Calu3 (cell line): ENCODE results near the gene NRCAM. TPM values are rescaled to one million over a fixed set of nuclear protein-coding genes. Genes with fewer than 3 reads are reported as not detected.
"Not testable (repeated sequence)": the region's sequence is repeated elsewhere in the genome, so short reads cannot be mapped to it uniquely, and the experiment has no call there.

ENCODE experiments used
- Bru-seq: library from RNA; stranded (reverse); fragments of 400-500 nt; gene quantifications from one replicate; lab custom pipeline; 2021; lab: Mats Ljungman, UMichigan
- BruChase-seq, 2 experiments: library from RNA; stranded (reverse); fragments of 400-500 nt; gene quantifications; one replicate each; lab custom pipeline; 2021; lab: Mats Ljungman, UMichigan
- BruUV-seq: library from RNA; stranded (reverse); fragments of 400-500 nt; replicated peaks from 2 replicates; lab custom pipeline; 2021; lab: Mats Ljungman, UMichigan
- CTCF ChIA-PET: fragments of 300-600 bp; sonication (Branson Sonifier 250); formaldehyde crosslinking; loops from one replicate; lab custom pipeline; 2022; ENCODE audit warnings: antibody characterized with exemption; lab: Charles Lee
- DNase-seq: peaks from one replicate; pipeline ENCODE4 v3.0.0; 2022
- H3K27ac Mint-ChIP-seq: one replicate; pipeline ENCODE4 v1.8.0; 2022; ENCODE audit warnings: mixed read lengths; ENCODE audit not compliant: unreplicated experiment
- H3K27me3 Mint-ChIP-seq: one replicate; pipeline ENCODE4 v1.8.0; 2022; ENCODE audit warnings: mixed read lengths; ENCODE audit not compliant: unreplicated experiment
- H3K36me3 Mint-ChIP-seq: one replicate; pipeline ENCODE4 v1.8.0; 2022; ENCODE audit warnings: mild to moderate bottlenecking, moderate library complexity, mixed read lengths; ENCODE audit not compliant: insufficient read depth, unreplicated experiment
- H3K4me1 Mint-ChIP-seq: one replicate; pipeline ENCODE4 v1.8.0; 2022; ENCODE audit warnings: mild to moderate bottlenecking, low read depth, mixed read lengths; ENCODE audit not compliant: unreplicated experiment
- H3K4me3 Mint-ChIP-seq: one replicate; pipeline ENCODE4 v1.8.0; 2022; ENCODE audit warnings: mild to moderate bottlenecking, low read depth, moderate library complexity, mixed read lengths; ENCODE audit not compliant: unreplicated experiment
- H3K9me3 Mint-ChIP-seq: one replicate; pipeline ENCODE4 v1.8.0; 2022; ENCODE audit warnings: low read depth, mixed read lengths; ENCODE audit not compliant: unreplicated experiment
- intact Hi-C: fragments of 100-400 bp; cut with micrococcal nuclease; formaldehyde crosslinking; loops from one replicate; pipeline ENCODE4 v1.10.0; 2022; ENCODE audit not compliant: unreplicated experiment
- long read RNA-seq: library from polyadenylated mRNA; stranded (forward); transcript quantifications from one replicate; pipeline ENCODE4 v2.0.0, GENCODE V29; 2022
- total RNA-seq: library from RNA; stranded (reverse); gene quantifications from 2 replicates; pipeline ENCODE4 v1.2.3, GENCODE V29; 2022
- TF ChIP-seq, protein P1 (sequence below): fragments of 200-600 bp; IDR thresholded peaks from one replicate; pipeline ENCODE4 v1.8.0; 2022; ENCODE audit warnings: antibody characterized with exemption; ENCODE audit not compliant: unreplicated experiment

Gene NRCAM
- total RNA-seq (11.1 and 15.0 TPM in 2 replicates), Bru-seq, nascent RNA (percentile 54 among the genes with signal in this experiment), BruChase-seq, experiment 1, labeled RNA remaining after a 6-hour chase (percentile 47 among the genes with signal in this experiment), BruChase-seq, experiment 2, labeled RNA remaining after a 2-hour chase (percentile 48 among the genes with signal in this experiment)
- long read RNA-seq, partial matches to known transcripts: 1 of 5 reads
- long read RNA-seq, other reads (novel, unspliced or antisense): 4 of 5 reads

DNA sequence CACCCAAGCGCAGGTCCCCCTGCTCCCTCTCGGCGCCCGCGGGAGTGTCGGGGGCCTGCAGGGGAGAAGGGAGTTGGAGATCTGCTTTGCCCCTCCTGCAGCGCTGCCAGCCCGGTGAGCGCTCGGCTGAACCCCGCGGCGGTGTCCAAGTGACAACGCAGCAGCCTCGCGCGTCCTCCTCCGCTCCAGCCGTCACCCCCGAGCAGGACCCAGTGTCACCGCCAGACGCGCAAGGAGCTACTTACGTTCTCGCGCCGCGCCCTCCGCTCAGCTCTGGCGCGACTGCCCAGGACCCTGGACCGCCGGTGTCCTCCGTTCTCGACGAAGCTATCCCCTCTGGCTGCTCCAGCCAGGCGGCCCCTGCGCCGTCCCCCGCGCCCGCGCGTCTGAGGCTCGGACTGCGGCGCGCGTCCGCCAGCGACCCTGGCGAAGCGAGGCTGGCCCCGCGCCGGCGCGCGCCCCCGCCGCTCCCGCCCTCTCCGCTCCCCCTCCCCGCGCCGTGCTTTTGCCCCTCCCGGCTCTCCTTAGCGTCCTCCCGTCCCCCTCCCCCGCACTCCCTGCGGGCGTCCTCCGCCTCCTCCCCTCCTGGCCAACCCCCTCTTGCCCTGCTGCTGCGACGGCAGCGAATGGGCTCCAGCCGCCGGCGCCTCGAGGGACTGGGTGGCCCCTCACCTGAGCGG, at the start of gene NRCAM:
TSS of gene NRCAM (minus strand) at position 439 of the 680 bp plus-strand sequence. CDS start 216,372 bp downstream, outside the sequence.
- intact Hi-C loops: no loop called here

DNA sequence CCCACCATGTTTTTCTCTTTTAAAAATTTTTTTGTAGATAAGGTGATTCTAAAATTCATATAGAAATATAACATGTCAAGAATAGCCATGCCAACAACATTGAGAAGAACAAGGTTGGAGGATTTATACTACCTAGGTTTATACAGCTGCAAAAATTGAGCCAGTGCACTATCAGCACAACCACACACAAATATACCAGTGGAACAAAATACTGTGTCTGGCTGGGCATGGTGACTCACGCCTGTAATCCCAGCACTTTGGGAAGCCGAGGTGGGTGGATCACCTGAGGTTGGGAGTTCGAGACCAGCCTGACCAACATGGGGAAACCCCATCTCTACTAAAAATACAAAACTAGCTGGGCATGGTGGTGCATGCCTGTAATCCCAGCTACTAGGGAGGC, 48.3 kb upstream of the NRCAM start:
- H3K36me3 Mint-ChIP-seq, H3K9me3 Mint-ChIP-seq, H3K27me3 Mint-ChIP-seq, H3K4me3 Mint-ChIP-seq, CTCF ChIA-PET, DNase-seq, intact Hi-C loops, H3K27ac Mint-ChIP-seq, BruUV-seq, H3K4me1 Mint-ChIP-seq: not testable (repeated sequence)

More for the DNA sequence above, at the start of gene NRCAM:
- Mint-ChIP-seq H3K4me1 (peaks cover 15% of the 10 kb centered on the region), H3K27me3 (peaks cover 20% of the 10 kb centered on the region), H3K9me3 (no peaks in the 10 kb centered on the region), H3K36me3 (peaks cover 16% of the 10 kb centered on the region), H3K27ac (no peak within 1 kb of the TSS), H3K4me3 (peak within 1 kb of the TSS; percentile 77)
- CTCF ChIA-PET: no interaction called here
- no TSS peak for BruUV-seq
- DNase-seq: peak; percentile 64
- TF ChIP-seq, protein P1, sequence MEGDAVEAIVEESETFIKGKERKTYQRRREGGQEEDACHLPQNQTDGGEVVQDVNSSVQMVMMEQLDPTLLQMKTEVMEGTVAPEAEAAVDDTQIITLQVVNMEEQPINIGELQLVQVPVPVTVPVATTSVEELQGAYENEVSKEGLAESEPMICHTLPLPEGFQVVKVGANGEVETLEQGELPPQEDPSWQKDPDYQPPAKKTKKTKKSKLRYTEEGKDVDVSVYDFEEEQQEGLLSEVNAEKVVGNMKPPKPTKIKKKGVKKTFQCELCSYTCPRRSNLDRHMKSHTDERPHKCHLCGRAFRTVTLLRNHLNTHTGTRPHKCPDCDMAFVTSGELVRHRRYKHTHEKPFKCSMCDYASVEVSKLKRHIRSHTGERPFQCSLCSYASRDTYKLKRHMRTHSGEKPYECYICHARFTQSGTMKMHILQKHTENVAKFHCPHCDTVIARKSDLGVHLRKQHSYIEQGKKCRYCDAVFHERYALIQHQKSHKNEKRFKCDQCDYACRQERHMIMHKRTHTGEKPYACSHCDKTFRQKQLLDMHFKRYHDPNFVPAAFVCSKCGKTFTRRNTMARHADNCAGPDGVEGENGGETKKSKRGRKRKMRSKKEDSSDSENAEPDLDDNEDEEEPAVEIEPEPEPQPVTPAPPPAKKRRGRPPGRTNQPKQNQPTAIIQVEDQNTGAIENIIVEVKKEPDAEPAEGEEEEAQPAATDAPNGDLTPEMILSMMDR: no peak

DNA sequence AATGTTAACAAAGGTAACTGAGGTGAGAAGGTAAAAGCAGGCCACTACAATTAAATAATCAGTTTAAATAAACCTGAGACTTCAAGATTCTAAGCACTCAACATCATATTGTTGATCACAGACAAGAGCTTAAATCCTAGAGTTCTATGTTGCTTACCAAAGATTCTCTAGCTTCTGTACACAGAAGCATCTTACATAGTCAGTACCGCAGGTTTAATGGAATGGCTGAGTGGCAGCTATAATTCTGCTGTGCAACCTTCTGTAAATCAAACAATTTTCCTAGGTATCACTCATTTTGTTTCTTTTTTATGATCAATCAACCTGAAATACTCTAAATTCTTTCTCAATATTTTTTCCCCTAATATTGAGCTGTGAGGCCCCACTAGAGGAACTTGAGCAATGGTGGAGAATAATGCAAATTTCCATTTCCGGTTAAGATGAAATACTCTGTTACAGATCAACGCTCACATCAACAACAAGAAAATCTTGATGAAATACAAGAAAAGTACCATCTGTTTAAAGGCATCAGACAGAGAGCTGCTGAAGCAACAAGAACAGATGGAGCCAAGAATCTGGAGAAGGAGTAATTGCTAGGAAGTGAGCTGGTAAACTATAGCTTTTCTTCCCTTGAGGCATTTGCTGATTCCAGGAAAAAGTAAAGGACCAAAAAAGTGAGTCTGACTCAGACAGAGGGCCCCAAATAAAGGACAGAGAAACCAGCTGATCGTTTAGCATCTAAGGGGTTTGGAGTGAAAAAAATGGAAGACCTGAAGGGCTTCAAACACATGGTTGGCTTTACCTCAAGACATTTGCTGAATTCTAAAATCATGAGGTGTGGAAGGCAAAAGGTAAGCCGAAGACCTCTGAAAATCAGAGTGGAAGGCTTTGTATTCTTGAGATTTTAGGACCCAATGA, 47.1 kb upstream of the NRCAM start:
- no peaks in the 10 kb centered on the region for H3K36me3 Mint-ChIP-seq
- no peak overlapping the region for H3K4me3 Mint-ChIP-seq
- BruUV-seq: no TSS peak
- intact Hi-C loops: no loop called here
- CTCF ChIA-PET: no interaction called here
- no peaks in the 10 kb centered on the region for H3K4me1 Mint-ChIP-seq
- no peaks in the 10 kb centered on the region for H3K9me3 Mint-ChIP-seq
- H3K27me3 Mint-ChIP-seq: no peaks in the 10 kb centered on the region
- TF ChIP-seq, protein P1: no peak
- H3K27ac Mint-ChIP-seq: no peak overlapping the region
- no peak for DNase-seq

DNA sequence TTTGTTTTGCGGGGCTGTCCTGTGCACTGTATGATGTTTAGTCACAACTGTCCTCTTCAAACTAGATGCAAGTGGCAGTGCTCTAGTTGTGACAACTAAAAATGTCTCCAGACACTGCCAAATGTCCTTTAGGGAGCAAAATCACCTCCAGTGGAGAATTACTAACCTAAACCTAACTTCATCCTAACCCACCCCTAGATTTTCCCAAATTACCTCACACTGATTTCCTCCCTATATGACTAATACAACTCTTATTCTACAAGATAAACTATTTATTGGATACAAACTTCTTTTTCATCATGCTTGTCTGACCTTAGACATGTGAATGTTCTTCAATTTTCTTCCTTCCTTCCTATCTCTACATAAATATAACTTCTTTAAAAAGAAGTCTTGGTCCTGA, 43.3 kb upstream of the NRCAM start:
- TF ChIP-seq, protein P1: no peak
- H3K4me3 Mint-ChIP-seq: no peak overlapping the region
- CTCF ChIA-PET: no interaction called here
- H3K27me3 Mint-ChIP-seq: no peaks in the 10 kb centered on the region
- no peak for DNase-seq
- no peaks in the 10 kb centered on the region for H3K9me3 Mint-ChIP-seq
- no peaks in the 10 kb centered on the region for H3K36me3 Mint-ChIP-seq
- H3K27ac Mint-ChIP-seq: no peak overlapping the region
- intact Hi-C loops: no loop called here
- no peaks in the 10 kb centered on the region for H3K4me1 Mint-ChIP-seq
- BruUV-seq: no TSS peak
